AG09309 (cell line): Measurements from ENCODE around the gene CYS1.
A peak's percentile ranks its signal among the peaks of the same experiment; 100 is the strongest.
"Not testable (repeated sequence)": the region's sequence is repeated elsewhere in the genome, so short reads cannot be mapped to it uniquely, and the experiment has no call there.

ENCODE experiments used
- DNase-seq: peaks from one replicate; pipeline ENCODE4 v3.0.0-alpha.2; 2010; ENCODE audit warnings: low read depth
- H3K4me3 ChIP-seq: 2 replicates; pipeline ENCODE4 v1.5.1; 2011; ENCODE audit warnings: mild to moderate bottlenecking, low read depth, low read length, moderate library complexity; ENCODE audit not compliant: control insufficient read depth
- TF ChIP-seq, protein P1 (sequence below): IDR thresholded peaks from 2 replicates; pipeline ENCODE4 v1.5.1; 2011; ENCODE audit warnings: mild to moderate bottlenecking, low read depth, low read length, inconsistent platforms; ENCODE audit not compliant: insufficient read depth, control insufficient read depth; ENCODE audit errors: missing control alignments

Gene CYS1

DNA sequence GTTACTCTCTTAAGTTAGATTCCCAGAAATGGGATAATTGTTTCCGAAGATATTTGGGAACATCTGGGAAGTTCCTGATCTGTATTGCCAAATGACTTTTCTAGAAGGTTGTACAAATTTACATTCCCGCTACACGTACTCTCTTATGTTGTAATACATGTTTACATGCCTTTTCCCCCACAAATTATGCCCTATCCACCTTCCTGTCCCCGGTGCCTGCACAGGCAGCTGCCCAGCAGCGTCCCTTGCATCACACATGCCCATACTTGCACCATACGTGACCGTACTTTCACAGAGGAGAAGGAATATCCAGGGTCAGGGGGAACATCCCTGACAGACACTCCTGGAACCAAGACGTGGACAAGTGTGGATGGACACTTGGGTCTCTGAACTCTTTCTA is 61.0 kb downstream of the CYS1 start:
- TF ChIP-seq, protein P1, sequence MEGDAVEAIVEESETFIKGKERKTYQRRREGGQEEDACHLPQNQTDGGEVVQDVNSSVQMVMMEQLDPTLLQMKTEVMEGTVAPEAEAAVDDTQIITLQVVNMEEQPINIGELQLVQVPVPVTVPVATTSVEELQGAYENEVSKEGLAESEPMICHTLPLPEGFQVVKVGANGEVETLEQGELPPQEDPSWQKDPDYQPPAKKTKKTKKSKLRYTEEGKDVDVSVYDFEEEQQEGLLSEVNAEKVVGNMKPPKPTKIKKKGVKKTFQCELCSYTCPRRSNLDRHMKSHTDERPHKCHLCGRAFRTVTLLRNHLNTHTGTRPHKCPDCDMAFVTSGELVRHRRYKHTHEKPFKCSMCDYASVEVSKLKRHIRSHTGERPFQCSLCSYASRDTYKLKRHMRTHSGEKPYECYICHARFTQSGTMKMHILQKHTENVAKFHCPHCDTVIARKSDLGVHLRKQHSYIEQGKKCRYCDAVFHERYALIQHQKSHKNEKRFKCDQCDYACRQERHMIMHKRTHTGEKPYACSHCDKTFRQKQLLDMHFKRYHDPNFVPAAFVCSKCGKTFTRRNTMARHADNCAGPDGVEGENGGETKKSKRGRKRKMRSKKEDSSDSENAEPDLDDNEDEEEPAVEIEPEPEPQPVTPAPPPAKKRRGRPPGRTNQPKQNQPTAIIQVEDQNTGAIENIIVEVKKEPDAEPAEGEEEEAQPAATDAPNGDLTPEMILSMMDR: no peak
- no peak overlapping the region for H3K4me3 ChIP-seq
- peak; percentile 17 for DNase-seq

GRCh38 chr2:10017313-10017941 is 62.8 kb downstream of the CYS1 start:
- H3K4me3 ChIP-seq: no peak overlapping the region
- DNase-seq: no peak
- TF ChIP-seq, protein P1: no peak

- TF ChIP-seq, protein P1: no peak
- DNase-seq: no peak
- H3K4me3 ChIP-seq: no peak overlapping the region
Measured at GRCh38 chr2:10016802-10017258, 63.4 kb downstream of the CYS1 start.

- no peak for DNase-seq
- TF ChIP-seq, protein P1: no peak
- H3K4me3 ChIP-seq: no peak overlapping the region
Measured at GRCh38 chr2:10016001-10016801, 64.0 kb downstream of the CYS1 start.

DNA sequence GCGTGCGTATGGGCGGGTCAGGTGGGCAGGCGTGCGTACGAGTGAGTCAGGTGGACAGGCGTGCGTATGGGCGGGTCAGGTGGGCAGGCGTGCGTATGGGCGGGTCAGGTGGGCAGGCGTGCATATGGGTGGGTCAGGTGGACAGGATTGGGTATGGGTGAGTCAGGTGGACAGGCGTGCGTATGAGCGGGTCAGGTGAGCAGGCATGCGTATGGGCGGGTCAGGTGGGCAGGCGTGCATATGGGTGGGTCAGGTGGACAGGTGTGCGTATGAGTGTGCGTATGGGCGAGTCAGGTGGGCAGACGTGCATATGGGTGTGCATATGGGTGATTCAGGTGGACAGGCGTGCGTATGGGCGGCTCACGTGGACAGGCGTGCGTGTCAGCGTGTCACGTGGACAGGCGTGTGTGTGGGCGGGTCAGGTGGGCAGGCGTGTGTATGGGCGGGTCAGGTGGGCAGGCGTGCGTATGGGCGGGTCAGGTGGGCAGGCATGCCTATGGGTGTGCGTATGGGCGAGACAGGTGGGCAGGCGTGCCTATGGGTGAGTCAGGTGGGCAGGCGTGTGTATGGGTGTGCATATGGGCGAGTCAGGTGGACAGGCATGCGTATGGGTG is 64.7 kb downstream of the CYS1 start:
- not testable (repeated sequence) for H3K4me3 ChIP-seq, DNase-seq

GRCh38 chr2:10014418-10015190 is 65.6 kb downstream of the CYS1 start:
- TF ChIP-seq, protein P1: no peak
- H3K4me3 ChIP-seq: no peak overlapping the region
- DNase-seq: no peak

DNA sequence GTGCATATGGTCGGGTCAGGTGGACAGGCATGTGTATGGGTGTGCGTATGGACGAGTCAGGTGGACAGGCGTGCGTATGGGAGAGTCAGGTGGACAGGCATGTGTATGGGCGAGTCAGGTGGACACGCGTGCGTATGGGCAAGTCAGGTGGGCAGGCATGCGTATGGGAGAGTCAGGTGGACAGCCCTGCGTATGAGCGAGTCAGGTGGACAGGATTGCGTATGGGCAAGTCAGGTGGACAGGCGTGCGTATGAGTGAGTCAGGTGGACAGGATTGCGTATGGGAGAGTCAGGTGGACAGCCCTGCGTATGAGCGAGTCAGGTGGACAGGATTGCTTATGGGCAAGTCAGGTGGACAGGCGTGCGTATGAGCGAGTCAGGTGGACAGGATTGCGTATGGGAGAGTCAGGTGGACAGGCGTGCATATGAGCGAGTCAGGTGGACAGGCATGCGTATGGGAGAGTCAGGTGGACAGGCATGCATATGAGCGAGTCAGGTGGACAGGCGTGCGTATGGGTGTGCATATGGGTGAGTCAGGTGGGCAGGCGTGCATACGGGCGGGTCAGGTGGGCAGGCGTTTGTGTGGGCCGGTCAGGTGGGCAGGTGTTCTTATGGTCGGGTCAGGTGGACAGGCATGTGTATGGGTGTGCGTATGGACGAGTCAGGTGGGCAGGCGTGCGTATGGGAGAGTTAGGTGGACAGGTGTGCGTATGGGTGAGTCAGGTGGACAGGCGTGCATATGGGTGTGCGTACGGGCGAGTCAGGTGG is 66.4 kb downstream of the CYS1 start:
- DNase-seq, H3K4me3 ChIP-seq: not testable (repeated sequence)
